Caco-2 (cell line): ENCODE data around the gene DGKB. TPM values are rescaled to one million over a fixed set of nuclear protein-coding genes. Genes with fewer than 3 reads are reported as not detected.

Source experiments
- BruUV-seq: library from RNA; stranded (reverse); fragments of 400-500 nt; replicated peaks from 2 replicates; lab custom pipeline; 2021; lab: Mats Ljungman, UMichigan
- CTCF ChIA-PET: fragments of 300-600 bp; sonication (Branson Sonifier 250); formaldehyde crosslinking; loops from one replicate; lab custom pipeline; 2022; ENCODE audit warnings: antibody characterized with exemption; lab: Charles Lee
- POLR2A ChIA-PET: fragments of 300-600 bp; sonication (Branson Sonifier 250); formaldehyde crosslinking; loops from one replicate; lab custom pipeline; 2022; ENCODE audit warnings: antibody characterized with exemption; lab: Charles Lee
- DNase-seq, 2 experiments: peaks; one replicate each; pipeline versions ENCODE4 v3.0.0 to v3.0.0-alpha.2; 2020 to 2022
- H3K27me3 ChIP-seq: replicated peaks from 2 replicates; pipeline ENCODE4 v1.6.0; 2011; ENCODE audit warnings: low read length; ENCODE audit not compliant: control insufficient read depth, insufficient read depth
- H3K36me3 ChIP-seq: 2 replicates; pipeline ENCODE4 v1.5.1; 2011; ENCODE audit warnings: low read length; ENCODE audit not compliant: control insufficient read depth, insufficient read depth
- H3K4me1 ChIP-seq: fragments of 250-450 bp; sonication (Bioruptor Pico); 2 replicates; pipeline ENCODE4 v1.5.1; 2020; ENCODE audit warnings: mild to moderate bottlenecking
- H3K4me3 ChIP-seq: 2 replicates; pipeline ENCODE4 v1.5.1; 2011; ENCODE audit warnings: low read depth, mild to moderate bottlenecking, control low read depth, low read length
- H3K9me3 ChIP-seq: fragments of 250-450 bp; sonication (Bioruptor Pico); 2 replicates; pipeline ENCODE4 v1.5.1; 2020; ENCODE audit warnings: mild to moderate bottlenecking, moderate library complexity
- H3K27ac Mint-ChIP-seq: one replicate; pipeline ENCODE4 v1.8.0; 2022; ENCODE audit warnings: mixed read lengths; ENCODE audit not compliant: unreplicated experiment
- H3K27me3 Mint-ChIP-seq: one replicate; pipeline ENCODE4 v1.8.0; 2022; ENCODE audit warnings: mixed read lengths; ENCODE audit not compliant: insufficient read depth, unreplicated experiment
- H3K36me3 Mint-ChIP-seq: one replicate; pipeline ENCODE4 v1.8.0; 2022; ENCODE audit warnings: mild to moderate bottlenecking, mixed read lengths; ENCODE audit not compliant: insufficient read depth, unreplicated experiment
- H3K4me1 Mint-ChIP-seq: one replicate; pipeline ENCODE4 v1.8.0; 2022; ENCODE audit warnings: low read depth, mixed read lengths; ENCODE audit not compliant: unreplicated experiment
- H3K4me3 Mint-ChIP-seq: one replicate; pipeline ENCODE4 v1.8.0; 2022; ENCODE audit warnings: mild to moderate bottlenecking, moderate library complexity, mixed read lengths; ENCODE audit not compliant: unreplicated experiment
- H3K9me3 Mint-ChIP-seq: one replicate; pipeline ENCODE4 v1.8.0; 2022; ENCODE audit warnings: mixed read lengths; ENCODE audit not compliant: unreplicated experiment
- CTCF ChIP-seq, 2 experiments: fragments of 200-600 bp in 1 of 2; IDR thresholded peaks; 1 replicate in 1 of 2; 2 replicates in 1 of 2; pipeline versions ENCODE4 v1.5.1 to v1.8.0; 2011 to 2022; ENCODE audit warnings: antibody characterized with exemption in 1 of 2, control low read depth in 1 of 2, inconsistent platforms in 1 of 2, low read depth in 1 of 2, low read length in 1 of 2, mild to moderate bottlenecking in 1 of 2, moderate library complexity in 1 of 2; ENCODE audit not compliant: insufficient read depth in 1 of 2, severe bottlenecking in 1 of 2, unreplicated experiment in 1 of 2
- intact Hi-C: fragments of 100-400 bp; cut with micrococcal nuclease; formaldehyde crosslinking; loops from one replicate; pipeline ENCODE4 v1.10.0; 2022; ENCODE audit not compliant: unreplicated experiment
- total RNA-seq: library from RNA; stranded (reverse); gene quantifications from 2 replicates; pipeline ENCODE4 v1.2.3, GENCODE V29; 2022

Gene DGKB
- total RNA-seq, 1 experiment from 2014 or later, result 0.39 TPM

GRCh38 chr7:14807507-14807906 lies 95.0 kb downstream of the DGKB start:
- ChIA-PET CTCF (no interaction called here), POLR2A (no interaction called here)
- no peaks in the 10 kb centered on the region for H3K27me3 ChIP-seq
- no peak overlapping the region for H3K4me3 ChIP-seq
- no peaks in the 10 kb centered on the region for H3K9me3 Mint-ChIP-seq
- TF ChIP-seq CTCF (IDR thresholded peaks at IDR 0.05; ENCODE audit: insufficient read depth in 1 of 2, low read depth in 1 of 2, low read length in 1 of 2, severe bottlenecking in 1 of 2, unreplicated experiment in 1 of 2), result no peak
- intact Hi-C loops, result no loop called here
- H3K27me3 Mint-ChIP-seq, result no peaks in the 10 kb centered on the region
- no peaks in the 10 kb centered on the region for H3K36me3 Mint-ChIP-seq
- H3K4me3 Mint-ChIP-seq, result no peak overlapping the region
- H3K27ac Mint-ChIP-seq, result no peak overlapping the region
- no peak for DNase-seq
- H3K4me1 ChIP-seq, result no peaks in the 10 kb centered on the region
- BruUV-seq, result no TSS peak
- no peaks in the 10 kb centered on the region for H3K4me1 Mint-ChIP-seq
- no peaks in the 10 kb centered on the region for H3K36me3 ChIP-seq
- H3K9me3 ChIP-seq, result no peaks in the 10 kb centered on the region

GRCh38 chr7:14806891-14807290 lies 95.7 kb downstream of the DGKB start:
- no peak for DNase-seq
- Mint-ChIP-seq H3K4me3 (no peak overlapping the region), H3K36me3 (no peaks in the 10 kb centered on the region), H3K27me3 (no peaks in the 10 kb centered on the region), H3K4me1 (no peaks in the 10 kb centered on the region), H3K9me3 (no peaks in the 10 kb centered on the region), H3K27ac (no peak overlapping the region)
- no TSS peak for BruUV-seq
- H3K9me3 ChIP-seq, result no peaks in the 10 kb centered on the region
- POLR2A ChIA-PET, result no interaction called here
- H3K4me1 ChIP-seq, result no peaks in the 10 kb centered on the region
- CTCF ChIA-PET, result no interaction called here
- no peaks in the 10 kb centered on the region for H3K27me3 ChIP-seq
- no peak overlapping the region for H3K4me3 ChIP-seq
- H3K36me3 ChIP-seq, result no peaks in the 10 kb centered on the region
- intact Hi-C loops, result no loop called here
- TF ChIP-seq CTCF (IDR thresholded peaks at IDR 0.05; ENCODE audit: insufficient read depth in 1 of 2, low read depth in 1 of 2, low read length in 1 of 2, severe bottlenecking in 1 of 2, unreplicated experiment in 1 of 2), result no peak

- H3K4me3 ChIP-seq, result no peak overlapping the region
- DNase-seq, result peak in 1 of 2 experiments; percentile 8
- Mint-ChIP-seq H3K4me1 (no peaks in the 10 kb centered on the region), H3K36me3 (no peaks in the 10 kb centered on the region), H3K9me3 (no peaks in the 10 kb centered on the region), H3K27ac (no peak overlapping the region), H3K4me3 (no peak overlapping the region), H3K27me3 (no peaks in the 10 kb centered on the region)
- intact Hi-C loops, result no loop called here
- no peaks in the 10 kb centered on the region for H3K4me1 ChIP-seq
- ChIA-PET POLR2A (no interaction called here), CTCF (no interaction called here)
- no peaks in the 10 kb centered on the region for H3K36me3 ChIP-seq
- no peaks in the 10 kb centered on the region for H3K27me3 ChIP-seq
- H3K9me3 ChIP-seq, result no peaks in the 10 kb centered on the region
- no TSS peak for BruUV-seq
- no peak for TF ChIP-seq CTCF (IDR thresholded peaks at IDR 0.05; ENCODE audit: insufficient read depth in 1 of 2, low read depth in 1 of 2, low read length in 1 of 2, severe bottlenecking in 1 of 2, unreplicated experiment in 1 of 2)
These were observed 97.3 kb downstream of the DGKB start for GRCh38 chr7:14805105-14805719.
